ENCODE data around the gene SBNO2.

GRCh38 chr19:1084024-1084868 lies 89.8 kb downstream of the SBNO2 start:
- TF ChIP-seq POLR2A (IDR thresholded peaks at IDR 0.05) (no peak), CTCF (IDR thresholded peaks at IDR 0.05 in 8 of 11, conservative IDR thresholded peaks at IDR 0.05 in 3 of 11) (no peak)

All from spleen (tissue), 7 donors.